NT2/D1 (cell line): ENCODE data around the gene VAMP5.

ENCODE experiments used
- SUZ12 ChIP-seq: IDR thresholded peaks from 2 replicates; pipeline ENCODE4 v1.6.1; 2011; ENCODE audit not compliant: insufficient read length, insufficient read depth; ENCODE audit errors: extremely low read depth
- ZNF274 ChIP-seq: IDR thresholded peaks from 2 replicates; pipeline ENCODE4 v1.6.1; 2011; ENCODE audit warnings: mild to moderate bottlenecking, low read depth, low read length

- TF ChIP-seq ZNF274 = no peak
- TF ChIP-seq SUZ12 = no peak
Measured at GRCh38 chr2:85549095-85549494, 35.1 kb upstream of the VAMP5 start.
